H1 (cell line): Measurements from ENCODE around the gene STRADB. TPM values are rescaled to one million over a fixed set of nuclear protein-coding genes. Genes with fewer than 3 reads are reported as not detected.

Source experiments
- CTCF ChIA-PET: fragments of 300-600 bp; sonication (Branson Sonifier 250); formaldehyde crosslinking; loops from one replicate; lab custom pipeline; 2021; ENCODE audit not compliant: partially characterized antibody; lab: Charles Lee
- POLR2A ChIA-PET: fragments of 300-600 bp; sonication (Branson Sonifier 250); formaldehyde crosslinking; loops from one replicate; lab custom pipeline; 2021; ENCODE audit warnings: inconsistent platforms; ENCODE audit not compliant: partially characterized antibody; lab: Charles Lee
- DNase-seq, 2 experiments: peaks; one replicate each; pipeline versions ENCODE4 v3.0.0 to v3.0.0-alpha.2; 2010 to 2022; ENCODE audit warnings: low spot score in 2 of 2, low read depth in 1 of 2, mixed read lengths in 1 of 2
- FAIRE-seq: peaks from 2 replicates; lab custom pipeline; 2011; peaks lifted over from hg19 to GRCh38; lab: Jason Lieb, UNC
- H2AFZ ChIP-seq: 2 replicates; pipeline ENCODE4 v1.8.1; 2012; ENCODE audit warnings: low read length, inconsistent platforms
- H2AK5ac ChIP-seq: 2 replicates; pipeline ENCODE4 v1.6.1; 2013; ENCODE audit warnings: low read depth, low read length
- H2BK120ac ChIP-seq: replicated peaks from 2 replicates; pipeline ENCODE3; 2013; ENCODE audit warnings: low read depth, low read length, inconsistent platforms
- H2BK12ac ChIP-seq: 2 replicates; pipeline ENCODE4 v1.6.1; 2013; ENCODE audit warnings: low read depth, low read length
- H2BK15ac ChIP-seq: 2 replicates; pipeline ENCODE4 v1.6.1; 2013; ENCODE audit warnings: low read length
- H2BK20ac ChIP-seq: 2 replicates; pipeline ENCODE4 v1.6.1; 2013; ENCODE audit warnings: low read length
- H2BK5ac ChIP-seq: 2 replicates; pipeline ENCODE4 v1.6.1; 2013; ENCODE audit warnings: low read depth, low read length
- H3K14ac ChIP-seq: 2 replicates; pipeline ENCODE4 v1.6.1; 2013; ENCODE audit warnings: inconsistent platforms; ENCODE audit not compliant: insufficient read length
- H3K18ac ChIP-seq: 2 replicates; pipeline ENCODE4 v1.6.1; 2013; ENCODE audit warnings: low read length; ENCODE audit errors: extremely low read depth
- H3K23ac ChIP-seq: 2 replicates; pipeline ENCODE4 v1.6.1; 2013; ENCODE audit warnings: inconsistent platforms; ENCODE audit not compliant: insufficient read length
- H3K23me2 ChIP-seq: 2 replicates; pipeline ENCODE4 v1.6.1; 2013; ENCODE audit warnings: low read depth, low read length
- H3K27ac ChIP-seq: 2 replicates; pipeline ENCODE4 v1.6.1; 2011; ENCODE audit warnings: low read depth, low read length, inconsistent platforms
- H3K27me3 ChIP-seq, 4 experiments: replicated peaks in 1 of 4; 1 replicate in 1 of 4; 2 replicates in 3 of 4; pipeline versions ENCODE4 v1.6.1 to v1.8.1; 2011 to 2013; ENCODE audit warnings: low read length in 3 of 4, mild to moderate bottlenecking in 3 of 4, inconsistent platforms in 2 of 4, mixed read lengths in 2 of 4, moderate library complexity in 1 of 4; ENCODE audit not compliant: control insufficient read depth in 3 of 4, insufficient read depth in 3 of 4; ENCODE audit errors: extremely low read depth in 1 of 4
- H3K36me3 ChIP-seq, 4 experiments: 2 replicates each; pipeline versions ENCODE4 v1.6.1 to v1.8.1; 2011 to 2013; ENCODE audit warnings: mild to moderate bottlenecking in 4 of 4, low read length in 3 of 4, moderate library complexity in 2 of 4, control low read depth in 1 of 4, inconsistent platforms in 1 of 4; ENCODE audit not compliant: insufficient read depth in 4 of 4, control insufficient read depth in 2 of 4
- H3K4ac ChIP-seq: replicated peaks from 2 replicates; pipeline ENCODE3; 2013; ENCODE audit warnings: low read length, low read depth, mixed read lengths, inconsistent platforms; ENCODE audit not compliant: insufficient read length
- H3K4me1 ChIP-seq, 4 experiments: replicated peaks in 1 of 4; 1 replicate in 1 of 4; 2 replicates in 3 of 4; pipeline versions ENCODE4 v1.6.1 to v1.8.1; 2011 to 2013; ENCODE audit warnings: low read length in 3 of 4, inconsistent platforms in 2 of 4, mixed read lengths in 1 of 4; ENCODE audit not compliant: insufficient read depth in 4 of 4, control insufficient read depth in 3 of 4
- H3K4me2 ChIP-seq, 2 experiments: 2 replicates each; pipeline versions ENCODE4 v1.6.1 to v1.8.1; 2011 to 2013; ENCODE audit warnings: low read depth in 2 of 2, low read length in 2 of 2, control low read depth in 1 of 2, inconsistent platforms in 1 of 2, mild to moderate bottlenecking in 1 of 2; ENCODE audit not compliant: insufficient read depth in 1 of 2
- H3K4me3 ChIP-seq, 4 experiments: fragments of 200-600, 300-600 bp in 1 of 4; sonication (generic), shearing (Covaris generic), sonication (Bioruptor Twin) in 1 of 4; 2 replicates each; pipeline versions ENCODE4 v1.5.1 to v1.8.1; 2011 to 2016; ENCODE audit warnings: low read length in 4 of 4, low read depth in 3 of 4, control low read depth in 2 of 4, inconsistent platforms in 2 of 4, mild to moderate bottlenecking in 2 of 4, mixed read lengths in 1 of 4, moderate library complexity in 1 of 4; ENCODE audit not compliant: insufficient read depth in 2 of 4; ENCODE audit errors: extremely low read depth in 1 of 4
- H3K56ac ChIP-seq: replicated peaks from 2 replicates; pipeline ENCODE3; 2013; ENCODE audit warnings: low read depth, mild to moderate bottlenecking, mixed read lengths, low read length, inconsistent platforms; ENCODE audit not compliant: insufficient read length
- H3K79me1 ChIP-seq: 2 replicates; pipeline ENCODE4 v1.6.1; 2013; ENCODE audit warnings: low read depth, low read length, control low read depth
- H3K79me2 ChIP-seq, 2 experiments: 2 replicates each; pipeline versions ENCODE4 v1.6.1 to v1.8.1; 2012 to 2013; ENCODE audit warnings: low read length in 2 of 2, mild to moderate bottlenecking in 2 of 2, inconsistent platforms in 1 of 2; ENCODE audit not compliant: insufficient read depth in 2 of 2, control insufficient read depth in 1 of 2
- H3K9ac ChIP-seq, 4 experiments: replicated peaks in 1 of 4; 1 replicate in 1 of 4; 2 replicates in 3 of 4; pipeline versions ENCODE4 v1.6.1 to v1.8.1; 2011 to 2013; ENCODE audit warnings: low read depth in 3 of 4, low read length in 3 of 4, control low read depth in 2 of 4, mild to moderate bottlenecking in 2 of 4, moderate library complexity in 2 of 4, inconsistent platforms in 1 of 4; ENCODE audit errors: extremely low read depth in 1 of 4
- H3K9me3 ChIP-seq, 2 experiments: 2 replicates each; pipeline versions ENCODE4 v1.6.1 to v1.8.1; 2012 to 2013; ENCODE audit warnings: mild to moderate bottlenecking in 2 of 2, moderate library complexity in 2 of 2, control low read depth in 1 of 2, inconsistent platforms in 1 of 2, low read depth in 1 of 2, low read length in 1 of 2, mixed read lengths in 1 of 2; ENCODE audit not compliant: insufficient read depth in 2 of 2
- H4K20me1 ChIP-seq, 2 experiments: replicated peaks in 1 of 2; 2 replicates each; pipeline versions ENCODE3 to v1.8.1; 2011 to 2013; ENCODE audit warnings: inconsistent platforms in 2 of 2, low read length in 2 of 2, mild to moderate bottlenecking in 1 of 2; ENCODE audit not compliant: insufficient read depth in 2 of 2, control insufficient read depth in 1 of 2
- H4K5ac ChIP-seq: 2 replicates; pipeline ENCODE4 v1.6.1; 2013; ENCODE audit warnings: low read length, low read depth, mixed read lengths, inconsistent platforms; ENCODE audit not compliant: insufficient read length
- H4K8ac ChIP-seq: 2 replicates; pipeline ENCODE4 v1.8.0; 2013; ENCODE audit warnings: mild to moderate bottlenecking, moderate library complexity, low read length, inconsistent platforms; ENCODE audit not compliant: insufficient read depth; ENCODE audit errors: extremely low read depth
- H4K91ac ChIP-seq: replicated peaks from 2 replicates; pipeline ENCODE3; 2013; ENCODE audit warnings: low read length, mixed read lengths, inconsistent platforms; ENCODE audit not compliant: insufficient read length
- BACH1 ChIP-seq: IDR thresholded peaks from 2 replicates; pipeline ENCODE4 v1.6.1; 2012; ENCODE audit warnings: low read length, improper control_type of control experiment
- BCL11A ChIP-seq, 2 experiments: IDR thresholded peaks; one replicate each; pipeline ENCODE4 v1.6.1; 2011; ENCODE audit warnings: low read depth in 2 of 2, low read length in 2 of 2, mild to moderate bottlenecking in 2 of 2
- EGR1 ChIP-seq: IDR thresholded peaks from 2 replicates; pipeline ENCODE4 v1.6.1; 2011; ENCODE audit warnings: low read depth, low read length, borderline replicate concordance
- SAP30 ChIP-seq: fragments of 300-600 bp; sonication (generic); IDR thresholded peaks from 2 replicates; pipeline ENCODE4 v1.7.1; 2012; ENCODE audit warnings: low read length, moderate library complexity, mild to moderate bottlenecking, inconsistent platforms; ENCODE audit not compliant: insufficient read depth, insufficient replicate concordance
- SUZ12 ChIP-seq: fragments of 200-600 bp; sonication (generic); IDR thresholded peaks from 2 replicates; pipeline ENCODE4 v1.6.1; 2012; ENCODE audit warnings: mild to moderate bottlenecking, inconsistent platforms, low read length, moderate library complexity, mixed read lengths
- WGBS, 2 experiments: shearing (Covaris generic) in 1 of 2; methylation state at CpG; one replicate each; pipeline versions ENCODE4 v1.1.6 to v1.1.7; 2013 to 2015; ENCODE audit warnings: low lambda C conversion rate in 2 of 2, mixed read lengths in 2 of 2, inconsistent platforms in 1 of 2, low coverage in 1 of 2, missing lambda C conversion rate in 1 of 2; ENCODE audit not compliant: insufficient replicate concordance in 2 of 2, insufficient coverage in 1 of 2, insufficient read length in 1 of 2; ENCODE audit errors: extremely low coverage in 1 of 2, missing lambda C conversion rate in 1 of 2; 5-methylcytosine and 5-hydroxymethylcytosine counted together
- polyA plus RNA-seq, 7 experiments: library from polyadenylated mRNA; depleted of rRNA in 3 of 7; stranded (reverse) in 5 of 7; unstranded in 2 of 7; fragments of >200 nt in 5 of 7; fragments of 200-250 nt in 2 of 7; gene quantifications; 1 replicate in 5 of 7; 2 replicates in 1 of 7; 4 replicates in 1 of 7; pipeline versions ENCODE4 v1.2.1 to v1.2.3, GENCODE V29; 2011 to 2013; ENCODE audit warnings: missing spikeins in 2 of 7, mixed read lengths in 2 of 7
- total RNA-seq: library from RNA; stranded (reverse); fragmentation: NEBNext Ultra II Directional; extraction: Animal tissue kit (Norgen Biotek cat#: 25700); gene quantifications from 2 replicates; pipeline ENCODE4 v1.2.1, GENCODE V29; 2021

The STRADB gene
- total and polyA plus RNA-seq, 2 of the 8 experiments (the other 6 are each of a cell fraction or from before 2014, with no cell fraction given) = 20.9 to 34.9 TPM

- peaks cover 0 to 2% (median 0%) of the 10 kb centered on the region in 4 experiments; a peak in 1 of 7 replicates for H3K27me3 ChIP-seq
- no peak overlapping the region for H2AFZ ChIP-seq
- no peak overlapping the region for H3K18ac ChIP-seq
- H2BK5ac ChIP-seq = no peak overlapping the region
- ChIA-PET CTCF (no interaction called here), POLR2A (no interaction called here)
- TF ChIP-seq BACH1 = no peak
- TF ChIP-seq SAP30 = no peak
- TF ChIP-seq EGR1 = no peak
- TF ChIP-seq SUZ12 = no peak
- TF ChIP-seq BCL11A (IDR thresholded peaks at IDR 0.05; ENCODE audit: low read depth in 2 of 2, low read length in 2 of 2) = no peak
- no peak overlapping the region for H2BK12ac ChIP-seq
- H3K4me3 ChIP-seq = no peak overlapping the region
- H3K14ac ChIP-seq = no peak overlapping the region
- no peak for DNase-seq
- no peaks in the 10 kb centered on the region for H4K20me1 ChIP-seq
- no peak overlapping the region for H3K27ac ChIP-seq
- H4K91ac ChIP-seq = no peak overlapping the region
- no peak overlapping the region for H4K8ac ChIP-seq
- no peaks in the 10 kb centered on the region for H3K79me2 ChIP-seq
- no peak overlapping the region for H2BK120ac ChIP-seq
- H3K23me2 ChIP-seq = no peaks in the 10 kb centered on the region
- H3K23ac ChIP-seq = no peak overlapping the region
- H3K56ac ChIP-seq = no peak overlapping the region
- 79% methylated on average over 4 of the region's 4 CpGs; no CpG with 5 or more reads in 1 of the 2 experiments for WGBS, 2 experiments
- H3K4me1 ChIP-seq = no peaks in the 10 kb centered on the region
- H3K79me1 ChIP-seq = no peaks in the 10 kb centered on the region
- no peaks in the 10 kb centered on the region for H3K9me3 ChIP-seq
- H4K5ac ChIP-seq = no peak overlapping the region
- H3K36me3 ChIP-seq = no peaks in the 10 kb centered on the region
- no peak overlapping the region for H3K4me2 ChIP-seq
- H3K9ac ChIP-seq = no peak overlapping the region
- no peak overlapping the region for H2BK20ac ChIP-seq
- H2AK5ac ChIP-seq = no peak overlapping the region
- FAIRE-seq = no peak
- H3K4ac ChIP-seq = no peak overlapping the region
- H2BK15ac ChIP-seq = no peak overlapping the region
These were observed 64.2 kb downstream of the STRADB start for GRCh38 chr2:201515573-201516246.
